Measurements from ENCODE around the gene COL6A2.
"Not testable (repeated sequence)": the region's sequence is repeated elsewhere in the genome, so short reads cannot be mapped to it uniquely, and the experiment has no call there.

The COL6A2 gene

DNA sequence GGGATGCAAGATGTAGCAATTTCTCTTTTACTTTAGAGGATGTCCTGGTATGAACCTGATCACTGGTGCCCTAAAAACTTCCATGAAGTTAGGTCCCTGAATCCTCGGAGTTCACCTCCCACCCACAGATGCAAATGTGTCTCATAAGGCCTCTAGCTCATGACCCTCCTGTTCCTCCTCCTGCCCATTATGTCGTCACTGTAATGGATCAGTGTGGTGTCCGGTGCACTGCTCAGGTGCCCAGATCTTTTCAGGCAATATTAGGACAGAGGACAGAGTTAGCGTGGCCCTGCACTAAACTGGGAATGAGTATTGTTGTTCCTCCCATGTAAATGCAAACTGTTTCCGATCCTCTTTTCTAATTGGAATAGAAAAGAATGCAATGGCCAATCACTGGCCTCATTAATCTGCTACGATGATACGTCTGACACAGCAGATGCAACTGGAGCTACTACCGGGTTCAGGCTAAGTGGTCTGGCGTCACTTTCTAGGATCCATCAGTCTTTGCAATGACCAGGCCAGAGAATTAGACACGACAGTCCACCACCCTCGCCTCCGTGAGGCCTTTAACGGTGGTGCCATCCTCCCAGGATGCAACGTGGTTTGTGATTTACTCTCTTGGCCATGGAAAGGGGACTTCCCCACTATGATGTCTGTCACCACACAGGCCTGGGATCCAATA lies 3.4 kb upstream of the COL6A2 start:
- DNase-seq, result peak in 1 of 2 donors; percentile 3

DNA sequence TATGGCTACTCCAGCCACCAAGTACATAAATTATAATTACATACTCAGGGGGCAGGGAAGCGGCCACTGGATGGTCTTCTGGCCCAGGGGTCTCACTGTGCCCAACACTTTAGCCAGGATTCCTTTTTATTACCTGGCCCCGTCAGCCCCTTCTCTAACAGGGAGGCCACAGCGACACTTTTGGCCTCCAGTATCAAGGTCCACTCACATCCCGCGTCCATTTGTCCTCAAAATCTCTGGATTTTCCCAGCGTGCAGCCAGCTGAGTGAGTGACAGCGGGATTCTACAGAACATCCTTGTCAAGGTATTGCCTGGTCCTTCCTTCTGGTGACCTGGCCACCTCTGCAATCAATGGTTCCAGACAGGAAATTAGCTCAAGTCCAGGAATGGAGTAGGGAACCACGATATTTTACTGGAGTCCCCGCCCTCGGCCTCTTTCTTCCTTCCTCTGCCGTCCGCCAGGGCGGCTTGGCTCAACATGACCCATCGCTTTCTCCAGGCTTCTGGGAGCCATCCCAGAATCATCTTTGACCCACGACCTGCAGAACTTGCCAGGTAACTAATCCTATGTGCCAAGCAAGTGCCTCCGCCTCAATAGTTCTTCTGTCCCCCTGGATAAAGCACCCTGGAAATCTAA lies 2.7 kb upstream of the COL6A2 start:
- peak in 1 of 2 donors; percentile 3 for DNase-seq

DNA sequence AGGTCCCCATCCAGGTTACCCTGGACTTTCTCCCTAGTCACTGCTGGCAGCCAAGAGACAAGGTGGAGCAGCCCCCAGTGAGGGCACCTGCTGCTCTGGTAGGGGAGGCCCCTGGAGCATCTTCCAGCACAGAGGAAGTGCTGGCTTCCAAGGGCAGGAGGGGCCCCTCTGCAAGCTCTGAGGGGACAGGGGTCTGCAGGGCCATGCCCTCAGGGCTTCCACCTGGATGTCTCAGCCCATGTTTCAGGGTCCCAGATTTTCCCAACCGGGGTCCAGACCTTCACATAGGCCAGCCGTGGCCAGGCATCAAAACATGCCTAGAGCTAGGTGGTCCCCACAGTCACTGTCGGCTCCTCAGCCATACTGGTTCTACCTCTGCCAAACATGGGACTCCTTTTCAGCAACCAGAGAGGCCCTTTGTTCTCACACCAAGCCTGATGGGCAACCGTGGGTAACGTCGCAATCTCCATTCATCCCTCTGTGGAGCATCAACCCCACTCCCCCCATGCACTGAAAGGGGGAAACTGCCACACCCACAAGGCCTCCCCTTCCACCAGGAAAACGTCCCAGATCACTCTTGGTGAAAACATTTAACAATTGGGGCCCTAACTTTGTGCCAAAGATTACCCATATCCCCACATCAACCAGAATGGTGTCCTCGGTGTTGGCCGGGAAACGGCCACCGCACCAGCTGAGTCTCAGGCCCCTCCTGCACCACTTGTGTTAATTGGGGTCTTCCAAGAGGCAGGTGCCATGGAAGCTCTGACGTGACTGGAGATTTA lies 1.9 kb upstream of the COL6A2 start:
- DNase-seq, result peak in 1 of 2 donors; percentile 3

DNA sequence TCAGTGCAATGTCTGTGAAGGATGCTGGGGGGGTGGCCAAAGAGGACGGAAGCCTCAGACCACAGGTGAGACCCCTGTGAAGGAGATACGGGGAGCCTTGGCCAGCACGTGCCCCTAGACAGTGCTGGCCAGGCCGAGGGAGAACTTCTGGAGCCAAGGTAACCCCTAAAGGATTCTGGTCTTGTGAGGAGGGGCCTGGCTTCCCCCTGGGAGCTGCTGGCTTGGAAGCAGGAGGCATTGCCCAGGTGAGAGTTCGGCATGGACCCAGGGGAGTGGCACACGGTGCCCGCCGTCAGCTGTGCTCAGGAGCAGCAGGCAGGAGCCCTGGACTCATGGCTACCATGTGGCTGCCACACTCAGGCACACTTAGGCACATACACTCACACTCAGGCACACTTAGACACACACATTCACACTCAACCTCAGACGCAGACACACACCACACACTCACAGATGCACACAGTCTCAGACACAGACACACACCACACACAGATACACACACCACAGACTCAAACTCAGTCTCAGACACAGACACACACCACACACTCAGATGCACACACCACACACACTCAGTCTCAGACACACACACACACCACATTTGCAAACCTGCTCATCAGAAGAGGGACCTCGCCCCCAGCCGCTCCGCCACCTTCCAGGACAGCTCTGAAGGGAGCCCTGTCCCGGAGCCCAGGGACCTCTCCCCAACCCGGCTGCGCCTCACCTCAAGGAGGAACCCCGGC lies 1.1 kb upstream of the COL6A2 start:
- DNase-seq, result peak in 1 of 2 donors; percentile 16

DNA sequence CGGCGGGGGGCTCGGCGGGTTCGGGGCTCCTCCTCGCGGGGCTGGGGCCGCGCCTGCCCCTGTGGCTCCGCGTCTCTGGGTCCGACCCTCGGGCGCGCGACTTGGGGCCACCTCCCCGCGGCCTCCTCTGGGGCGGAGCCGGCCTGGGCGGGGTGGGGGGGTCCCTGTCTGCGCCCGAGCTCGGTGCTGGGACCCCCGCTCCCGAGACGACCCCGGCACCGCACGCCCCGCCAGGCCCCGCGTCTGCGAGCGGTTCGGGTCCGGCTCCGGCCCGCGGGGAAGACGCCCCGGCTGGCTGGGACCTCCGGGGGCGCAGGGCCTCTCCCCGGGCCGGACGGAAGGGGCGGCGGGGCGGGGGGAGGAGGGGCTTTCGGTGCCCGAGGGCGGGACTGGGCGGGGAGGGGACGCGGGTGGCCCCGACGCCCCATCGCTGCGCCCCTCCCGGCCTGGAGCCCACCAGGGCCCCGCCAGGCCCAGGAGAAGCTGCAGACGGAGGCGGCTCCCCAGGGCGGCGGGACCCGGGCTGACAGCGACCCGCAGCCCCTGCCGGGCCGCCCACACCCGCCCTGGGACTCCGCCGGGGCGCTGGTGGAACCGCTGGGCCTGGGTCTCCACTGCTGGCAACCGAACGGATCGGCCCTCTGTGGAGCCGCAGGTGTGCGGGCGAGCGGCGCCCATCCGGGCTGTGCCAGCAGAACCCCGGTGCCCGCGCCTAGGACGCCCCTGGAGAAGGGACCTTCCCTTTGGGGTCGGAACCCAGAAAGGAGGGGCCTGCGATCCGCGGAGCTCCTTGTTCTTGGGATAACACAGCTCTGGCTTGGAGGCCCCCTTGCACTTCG lies 610 bp downstream of the COL6A2 start:
- peak; percentile 14 to 19 for DNase-seq

DNA sequence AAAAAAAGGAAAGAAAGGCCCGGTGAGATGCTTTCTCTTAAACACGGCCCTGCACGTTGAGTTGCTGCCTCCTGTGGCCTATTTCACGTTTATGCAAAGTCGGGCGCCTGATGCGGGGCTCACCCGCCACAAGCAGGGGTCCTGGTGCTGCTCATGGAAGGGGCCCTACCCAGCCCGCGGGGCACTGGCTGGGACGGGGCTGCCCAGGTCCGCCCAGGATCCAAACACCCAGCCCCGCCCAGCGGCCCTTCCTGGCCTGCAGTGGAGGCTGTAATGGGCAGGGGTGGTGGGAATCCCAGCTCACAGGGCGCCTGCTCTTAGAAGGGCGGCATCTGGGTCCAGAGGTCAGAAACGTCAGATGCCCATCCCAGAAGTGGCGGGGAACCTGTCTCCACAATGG lies 1.6 kb downstream of the COL6A2 start:
- DNase-seq, result peak in 1 of 2 donors; percentile 13

DNA sequence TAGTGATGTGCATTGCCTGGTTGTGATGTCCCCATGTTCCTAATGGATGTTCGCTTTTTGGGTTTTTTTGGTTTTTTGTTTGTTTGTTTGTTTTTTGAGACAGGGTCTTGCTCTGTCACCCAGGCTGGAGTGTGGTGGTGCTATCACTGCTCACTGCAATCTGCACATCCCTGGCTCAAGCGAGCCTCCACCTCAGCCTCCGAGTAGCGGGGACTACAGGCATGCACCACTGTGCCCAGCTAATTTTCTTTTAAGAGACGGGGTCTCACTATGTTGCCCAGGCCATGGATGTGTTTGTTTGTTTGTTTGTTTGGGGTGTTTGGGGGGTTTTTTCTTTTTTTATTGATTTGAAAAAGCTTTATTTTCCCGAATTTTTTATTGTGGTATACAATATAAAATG lies 2.1 kb downstream of the COL6A2 start:
- peak in 1 of 2 donors; percentile 0 for DNase-seq

DNA sequence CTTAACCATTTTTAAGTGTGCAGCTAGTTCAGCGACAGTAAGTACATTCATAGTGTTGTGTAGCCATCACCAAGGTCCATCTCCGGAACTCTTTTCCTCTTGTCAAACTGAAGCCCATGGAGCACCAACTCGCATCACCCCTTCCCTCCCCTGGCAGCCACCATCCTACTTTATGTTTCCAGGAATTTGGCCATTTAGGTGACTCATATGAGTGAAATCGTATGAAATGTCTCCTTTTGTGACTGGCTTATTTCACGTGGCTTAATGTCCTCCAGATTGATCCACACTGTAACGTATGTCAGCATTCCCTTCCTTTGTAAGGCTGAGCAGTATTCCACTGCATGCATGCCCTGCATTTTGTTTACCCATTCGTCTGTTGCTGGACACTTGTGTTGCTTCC lies 2.5 kb downstream of the COL6A2 start:
- peak in 1 of 2 donors; percentile 5 for DNase-seq

DNA sequence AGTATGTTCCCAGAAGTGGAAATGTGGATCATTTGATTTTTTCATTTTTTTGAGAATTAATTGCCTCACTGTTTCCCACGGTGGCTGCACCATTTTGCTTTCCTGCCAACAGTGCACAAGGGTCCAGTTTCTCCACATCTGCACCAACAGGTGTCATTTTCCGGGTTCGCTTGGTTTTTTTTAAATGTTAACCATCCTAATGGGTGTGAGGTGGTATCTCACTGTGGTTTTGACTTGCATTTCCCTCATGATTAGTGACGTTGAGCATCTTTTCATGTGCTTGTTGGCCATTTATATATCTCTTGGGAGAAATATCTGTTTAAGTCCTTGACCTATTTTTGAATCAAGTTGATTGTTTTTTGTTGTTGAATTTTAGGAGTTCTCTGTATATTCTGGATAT lies 3.0 kb downstream of the COL6A2 start:
- DNase-seq, result peak in 1 of 2 donors; percentile 0

DNA sequence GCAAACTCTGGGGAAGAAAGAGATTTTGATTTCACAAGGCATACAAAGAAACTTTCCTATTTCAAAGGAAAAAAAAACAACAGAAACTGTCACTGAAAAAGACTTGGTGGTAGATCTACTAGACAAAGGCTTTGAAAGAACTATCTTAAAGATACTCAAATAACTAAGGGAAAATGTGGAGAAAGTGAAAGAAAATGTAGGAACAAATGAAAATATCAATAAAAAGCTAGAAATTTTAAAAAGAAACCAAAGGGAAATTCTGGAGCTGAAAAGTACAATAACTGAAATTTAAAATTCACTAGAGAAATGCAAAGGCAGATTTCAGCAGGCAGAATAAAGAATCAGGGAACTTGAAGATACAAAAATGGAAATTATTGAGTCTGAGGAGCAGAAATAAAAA lies 6.2 kb downstream of the COL6A2 start:
- DNase-seq, result no peak

DNA sequence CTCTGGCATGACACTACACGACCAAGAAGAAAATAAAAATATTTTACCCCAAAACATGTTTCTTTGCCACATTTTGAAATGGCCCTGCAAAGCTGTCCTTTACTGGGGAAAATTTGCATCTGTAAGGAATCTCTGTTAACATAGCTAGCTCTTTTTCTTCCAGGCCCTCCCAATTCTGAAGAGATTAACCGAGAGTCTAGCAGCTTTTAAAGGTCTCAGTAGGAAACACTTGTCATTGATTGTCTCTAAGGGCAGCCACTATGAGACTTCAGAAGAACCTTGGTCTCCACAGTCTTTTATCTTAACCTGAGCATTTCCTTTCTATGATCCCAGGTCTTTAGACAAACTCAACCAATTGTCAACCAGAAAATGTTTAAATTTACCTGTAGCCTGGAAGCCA lies 9.5 kb downstream of the COL6A2 start:
- not testable (repeated sequence) for DNase-seq

DNA sequence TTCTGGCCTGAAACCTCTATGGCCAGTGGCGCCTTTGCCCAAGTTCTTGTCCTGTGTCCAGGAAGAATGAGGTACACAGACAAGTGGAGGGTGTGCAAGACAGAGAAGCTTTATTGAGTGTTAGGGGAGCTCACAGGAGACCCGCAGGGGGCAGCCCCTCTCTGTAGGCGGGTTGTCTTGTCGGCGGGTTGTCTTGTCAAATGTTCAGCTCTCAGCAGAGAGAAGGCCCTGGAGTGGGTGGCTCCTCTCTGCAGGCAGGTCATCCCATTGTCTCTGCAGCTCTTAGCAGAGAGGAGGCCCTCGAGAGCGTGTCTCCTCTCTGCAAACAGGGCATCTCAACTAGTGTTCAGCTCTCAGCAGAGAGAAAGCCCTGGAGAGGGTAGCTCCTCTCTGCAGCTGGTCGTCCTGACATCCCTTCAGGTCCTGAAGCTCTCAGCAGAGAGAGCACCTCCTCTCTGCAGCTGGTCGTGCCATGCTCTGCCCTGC lies 11.0 kb downstream of the COL6A2 start:
- DNase-seq, result peak in 1 of 2 donors; percentile 4

DNA sequence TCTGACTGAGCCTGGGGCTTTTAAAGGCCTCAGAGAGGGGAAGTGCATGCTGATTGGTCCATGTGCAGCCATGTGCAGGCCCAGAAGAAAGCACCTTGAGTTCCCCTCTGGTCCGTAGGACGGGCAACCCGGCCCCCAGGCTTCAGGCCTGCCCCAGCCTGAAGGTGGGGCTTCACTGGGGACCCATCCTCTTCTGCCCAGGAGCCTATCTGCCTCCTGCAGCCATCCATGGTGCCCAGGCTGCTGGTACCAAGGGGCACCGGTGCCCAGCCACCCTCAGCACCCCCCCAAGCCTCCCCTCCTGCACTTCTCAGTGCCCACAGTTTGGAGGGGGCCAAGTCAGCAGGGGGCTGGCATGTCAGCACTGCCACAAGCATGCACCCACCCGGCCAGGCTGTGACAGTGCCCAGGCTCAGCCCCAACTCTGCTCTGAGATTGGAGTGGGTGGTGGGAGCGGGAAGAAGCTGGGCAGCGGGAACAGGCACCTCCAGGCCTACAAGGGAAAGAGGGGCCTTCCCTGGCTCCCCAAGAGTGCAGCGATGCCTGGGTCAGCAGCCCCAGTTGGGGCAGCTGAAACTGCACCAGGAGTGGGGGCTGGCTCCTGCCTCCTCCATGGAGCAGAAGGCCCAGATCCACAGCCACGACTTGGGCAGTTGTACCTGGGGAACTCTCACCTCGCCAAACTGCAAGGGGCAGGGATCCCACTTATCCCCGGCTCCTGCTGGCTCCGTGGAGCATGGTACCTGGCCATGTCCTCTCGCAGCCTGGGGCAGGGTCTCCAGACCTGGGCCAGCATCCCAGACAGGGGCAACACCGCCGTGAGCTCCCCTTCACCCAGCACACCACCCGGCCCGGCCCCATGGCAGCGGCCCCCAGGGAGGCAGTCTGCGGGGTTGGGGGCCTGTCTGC lies 11.7 kb downstream of the COL6A2 start:
- DNase-seq, result peak in 1 of 2 donors; percentile 4

DNA sequence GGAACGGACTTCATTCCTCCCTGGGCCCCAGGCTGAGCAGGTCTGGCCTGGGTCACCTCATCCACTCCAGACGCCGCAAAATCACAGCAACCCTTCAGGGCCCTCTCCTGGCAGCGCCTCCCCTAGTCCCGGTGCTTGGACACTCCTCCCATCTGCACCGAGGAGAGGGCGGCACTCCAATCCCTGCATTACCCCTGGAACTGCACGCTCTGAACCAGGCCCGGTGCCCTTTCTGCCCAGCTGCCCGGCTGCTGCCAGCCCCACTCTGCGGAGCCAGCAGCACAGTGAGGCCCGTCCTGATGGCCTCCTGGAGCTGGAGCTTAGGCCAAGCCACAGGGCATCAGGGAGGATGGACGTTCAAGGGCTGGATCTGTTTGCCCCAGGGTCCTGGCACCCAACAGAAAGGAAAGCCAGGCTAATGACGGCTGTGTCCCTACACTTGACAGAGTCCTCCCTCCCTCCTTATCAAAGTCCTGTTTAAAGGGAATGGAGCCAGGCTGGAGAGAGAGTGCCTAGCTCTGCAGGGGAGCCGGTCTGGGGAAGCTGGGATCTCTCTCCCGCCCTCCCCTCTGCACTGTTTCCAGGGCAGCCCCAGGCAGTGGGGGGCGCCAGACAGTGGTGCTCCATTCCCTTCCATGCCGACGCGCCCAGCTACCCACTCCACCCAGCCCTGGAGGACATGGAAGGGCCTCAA lies 12.7 kb downstream of the COL6A2 start:
- DNase-seq, result peak in 1 of 2 donors; percentile 11

DNA sequence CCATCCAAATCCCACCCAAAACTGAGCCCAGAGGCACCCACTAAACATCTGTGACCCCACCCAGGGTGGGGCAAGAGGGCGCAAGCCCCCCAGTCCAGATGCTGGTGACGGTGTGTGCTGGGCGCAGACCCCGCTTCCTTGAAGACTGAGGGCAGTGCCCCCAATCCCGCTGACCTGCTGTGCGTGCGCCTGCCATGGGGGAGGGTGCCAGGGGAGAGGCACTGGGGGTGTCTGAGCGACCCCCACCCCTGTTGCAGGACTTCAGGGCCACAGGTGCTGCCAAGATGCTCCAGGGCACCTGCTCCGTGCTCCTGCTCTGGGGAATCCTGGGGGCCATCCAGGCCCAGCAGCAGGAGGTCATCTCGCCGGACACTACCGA lies 13.3 kb downstream of the COL6A2 start:
- no peak for DNase-seq

DNA sequence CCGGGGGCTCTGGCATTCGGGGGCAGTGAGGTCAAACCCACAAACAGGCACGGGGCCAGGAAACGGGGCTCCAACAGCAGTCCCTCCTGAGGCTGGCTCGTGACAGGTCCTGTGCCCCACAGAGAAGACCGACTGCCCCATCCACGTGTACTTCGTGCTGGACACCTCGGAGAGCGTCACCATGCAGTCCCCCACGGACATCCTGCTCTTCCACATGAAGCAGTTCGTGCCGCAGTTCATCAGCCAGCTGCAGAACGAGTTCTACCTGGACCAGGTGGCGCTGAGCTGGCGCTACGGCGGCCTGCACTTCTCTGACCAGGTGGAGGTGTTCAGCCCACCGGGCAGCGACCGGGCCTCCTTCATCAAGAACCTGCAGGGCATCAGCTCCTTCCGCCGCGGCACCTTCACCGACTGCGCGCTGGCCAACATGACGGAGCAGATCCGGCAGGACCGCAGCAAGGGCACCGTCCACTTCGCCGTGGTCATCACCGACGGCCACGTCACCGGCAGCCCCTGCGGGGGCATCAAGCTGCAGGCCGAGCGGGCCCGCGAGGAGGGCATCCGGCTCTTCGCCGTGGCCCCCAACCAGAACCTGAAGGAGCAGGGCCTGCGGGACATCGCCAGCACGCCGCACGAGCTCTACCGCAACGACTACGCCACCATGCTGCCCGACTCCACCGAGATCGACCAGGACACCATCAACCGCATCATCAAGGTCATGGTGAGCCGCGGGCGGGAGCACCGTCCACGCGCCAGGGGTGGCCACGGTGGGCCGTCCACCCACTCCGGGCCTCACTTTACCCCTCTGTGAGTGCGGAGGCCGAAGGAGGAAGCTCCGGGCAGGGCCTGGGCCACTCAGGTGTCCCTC lies 14.2 kb downstream of the COL6A2 start:
- peak in 1 of 2 donors; percentile 9 for DNase-seq

DNA sequence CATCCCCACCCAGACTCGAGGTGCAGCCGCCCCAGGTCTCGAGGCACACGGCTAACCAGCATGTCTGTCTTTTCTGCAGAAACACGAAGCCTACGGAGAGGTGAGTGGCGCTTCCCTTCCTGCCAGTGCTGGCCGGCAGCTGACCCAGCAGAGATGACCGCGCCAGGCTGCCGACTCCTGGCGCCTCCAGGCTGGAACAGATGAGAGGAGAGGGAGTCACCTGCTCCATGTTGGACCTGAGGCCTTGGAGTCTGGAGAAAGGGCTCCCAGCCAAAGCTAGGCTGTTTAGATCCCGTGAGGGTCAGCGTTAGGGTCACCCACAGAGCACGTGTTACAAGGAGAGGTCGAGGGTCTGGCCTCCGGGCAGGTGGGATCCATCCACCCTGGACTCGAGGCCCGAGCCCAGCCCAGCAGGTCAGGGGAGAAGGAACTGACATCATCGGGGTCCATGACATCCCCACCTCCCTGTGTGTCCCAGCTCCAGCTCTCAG lies 14.9 kb downstream of the COL6A2 start:
- DNase-seq, result no peak

DNA sequence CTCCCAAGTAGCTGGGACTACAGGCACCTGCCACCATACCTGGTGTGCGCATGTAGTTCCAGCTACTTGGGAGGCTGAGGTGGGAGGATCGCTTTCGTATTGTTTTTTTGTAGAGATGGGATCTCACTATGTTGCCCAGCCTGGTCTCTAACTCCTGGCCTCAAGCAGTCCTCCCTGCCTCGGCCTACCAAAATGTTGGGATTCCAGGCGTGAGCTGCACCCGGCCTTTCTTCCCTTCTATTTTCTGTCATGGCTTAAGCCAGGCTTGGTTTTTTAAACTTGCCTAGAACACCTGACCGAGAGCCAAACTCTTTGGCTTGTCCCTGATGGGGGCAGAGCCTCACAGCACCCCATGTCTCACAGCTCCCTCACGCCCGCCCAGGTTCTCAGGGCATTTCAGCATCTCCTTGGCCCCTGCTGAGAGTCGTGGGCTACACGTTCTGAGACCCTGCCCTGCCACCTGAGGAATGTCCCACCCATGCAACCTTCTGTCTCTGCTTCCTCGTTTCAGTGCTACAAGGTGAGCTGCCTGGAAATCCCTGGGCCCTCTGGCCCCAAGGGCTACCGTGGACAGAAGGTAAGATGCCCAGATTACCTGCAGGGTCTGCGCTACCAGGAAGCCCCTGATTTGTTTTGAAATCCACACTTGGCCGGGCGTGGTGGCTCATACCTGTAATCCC lies 15.7 kb downstream of the COL6A2 start:
- DNase-seq, result no peak
